Measurements from ENCODE around the gene CNIH2. TPM values are rescaled to one million over a fixed set of nuclear protein-coding genes. Genes with fewer than 3 reads are reported as not detected.
"Not testable (repeated sequence)": the region's sequence is repeated elsewhere in the genome, so short reads cannot be mapped to it uniquely, and the experiment has no call there.

CNIH2 gene
- polyA plus RNA-seq, 1 donor from 2014 or later: 47.9 TPM

DNA sequence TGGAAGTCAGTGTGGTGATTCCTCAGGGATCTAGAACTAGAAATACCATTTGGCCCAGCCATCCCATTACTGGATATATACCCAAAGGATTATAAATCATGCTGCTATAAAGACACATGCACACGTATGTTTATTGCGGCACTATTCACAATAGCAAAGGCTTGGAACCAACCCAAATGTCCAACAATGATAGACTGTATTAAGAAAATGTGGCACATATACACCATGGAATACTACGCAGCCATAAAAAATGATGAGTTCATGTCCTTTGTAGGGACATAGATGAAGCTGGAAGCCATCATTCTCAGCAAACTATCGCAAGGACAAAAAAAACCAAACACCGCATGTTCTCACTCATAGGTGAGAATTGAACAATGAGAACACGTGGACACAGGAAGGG is 42.8 kb downstream of the CNIH2 start:
- H3K9me3 ChIP-seq (ENCODE audit: low read length); H3K27me3 ChIP-seq (ENCODE audit: insufficient read depth, low read depth, low read length); H3K9me2 ChIP-seq (ENCODE audit: insufficient read depth, low read length); H3F3A ChIP-seq (ENCODE audit: insufficient read depth, low read length, poor library complexity, severe bottlenecking); H4K20me1 ChIP-seq (ENCODE audit: insufficient read depth); H3K4me3 ChIP-seq (ENCODE audit: low read length); H3K9ac ChIP-seq (ENCODE audit: low read length); H2AFZ ChIP-seq (ENCODE audit: low read depth, low read length); H3K79me2 ChIP-seq (replicated peaks; ENCODE audit: insufficient read depth, low read length); H3K36me3 ChIP-seq (ENCODE audit: insufficient read depth, low read length); H3K27ac ChIP-seq (ENCODE audit: low read length); H3K4me2 ChIP-seq (ENCODE audit: low read length): not testable (repeated sequence)

DNA sequence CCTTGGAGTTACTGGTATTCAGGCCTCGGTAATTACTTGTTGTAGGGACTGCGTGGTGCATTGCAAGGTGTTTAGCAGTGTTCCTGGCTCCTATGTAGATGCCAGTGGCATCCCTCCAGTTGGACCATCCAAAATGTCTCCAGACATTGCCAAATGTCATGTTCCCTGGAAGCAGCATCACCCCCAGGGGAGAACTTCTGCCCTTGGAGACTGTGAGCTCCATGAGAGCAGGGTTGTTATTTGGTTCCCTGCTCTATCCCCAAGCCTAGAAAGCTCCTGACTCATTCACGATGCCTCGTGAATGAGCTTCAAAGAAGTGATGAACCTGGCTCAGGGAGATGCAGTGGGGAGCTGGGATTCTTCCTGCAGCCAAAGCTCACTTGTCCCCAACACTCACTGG is 43.6 kb downstream of the CNIH2 start:
- no peaks in the 10 kb centered on the region for H3K36me3 ChIP-seq (ENCODE audit: insufficient read depth, low read length)
- H3K9me2 ChIP-seq (ENCODE audit: insufficient read depth, low read length): no peaks in the 10 kb centered on the region
- H4K20me1 ChIP-seq (ENCODE audit: insufficient read depth): no peaks in the 10 kb centered on the region
- no peak overlapping the region for H3K4me2 ChIP-seq (ENCODE audit: low read length)
- H3K4me3 ChIP-seq (ENCODE audit: low read length): no peak overlapping the region
- no peaks in the 10 kb centered on the region for H3K9me3 ChIP-seq (ENCODE audit: low read length)
- no peak overlapping the region for H3K27ac ChIP-seq (ENCODE audit: low read length)
- H3F3A ChIP-seq (ENCODE audit: insufficient read depth, low read length, poor library complexity, severe bottlenecking): no peaks in the 10 kb centered on the region
- no peaks in the 10 kb centered on the region for H3K27me3 ChIP-seq (ENCODE audit: insufficient read depth, low read depth, low read length)
- H3K79me2 ChIP-seq (replicated peaks; ENCODE audit: insufficient read depth, low read length): no peaks in the 10 kb centered on the region
- TF ChIP-seq, protein P1, sequence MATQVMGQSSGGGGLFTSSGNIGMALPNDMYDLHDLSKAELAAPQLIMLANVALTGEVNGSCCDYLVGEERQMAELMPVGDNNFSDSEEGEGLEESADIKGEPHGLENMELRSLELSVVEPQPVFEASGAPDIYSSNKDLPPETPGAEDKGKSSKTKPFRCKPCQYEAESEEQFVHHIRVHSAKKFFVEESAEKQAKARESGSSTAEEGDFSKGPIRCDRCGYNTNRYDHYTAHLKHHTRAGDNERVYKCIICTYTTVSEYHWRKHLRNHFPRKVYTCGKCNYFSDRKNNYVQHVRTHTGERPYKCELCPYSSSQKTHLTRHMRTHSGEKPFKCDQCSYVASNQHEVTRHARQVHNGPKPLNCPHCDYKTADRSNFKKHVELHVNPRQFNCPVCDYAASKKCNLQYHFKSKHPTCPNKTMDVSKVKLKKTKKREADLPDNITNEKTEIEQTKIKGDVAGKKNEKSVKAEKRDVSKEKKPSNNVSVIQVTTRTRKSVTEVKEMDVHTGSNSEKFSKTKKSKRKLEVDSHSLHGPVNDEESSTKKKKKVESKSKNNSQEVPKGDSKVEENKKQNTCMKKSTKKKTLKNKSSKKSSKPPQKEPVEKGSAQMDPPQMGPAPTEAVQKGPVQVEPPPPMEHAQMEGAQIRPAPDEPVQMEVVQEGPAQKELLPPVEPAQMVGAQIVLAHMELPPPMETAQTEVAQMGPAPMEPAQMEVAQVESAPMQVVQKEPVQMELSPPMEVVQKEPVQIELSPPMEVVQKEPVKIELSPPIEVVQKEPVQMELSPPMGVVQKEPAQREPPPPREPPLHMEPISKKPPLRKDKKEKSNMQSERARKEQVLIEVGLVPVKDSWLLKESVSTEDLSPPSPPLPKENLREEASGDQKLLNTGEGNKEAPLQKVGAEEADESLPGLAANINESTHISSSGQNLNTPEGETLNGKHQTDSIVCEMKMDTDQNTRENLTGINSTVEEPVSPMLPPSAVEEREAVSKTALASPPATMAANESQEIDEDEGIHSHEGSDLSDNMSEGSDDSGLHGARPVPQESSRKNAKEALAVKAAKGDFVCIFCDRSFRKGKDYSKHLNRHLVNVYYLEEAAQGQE (IDR thresholded peaks at IDR 0.05; ENCODE audit: borderline replicate concordance): no peak
- TF ChIP-seq RAD21 (conservative IDR thresholded peaks at IDR 0.05): no peak
- TF ChIP-seq, protein P2, sequence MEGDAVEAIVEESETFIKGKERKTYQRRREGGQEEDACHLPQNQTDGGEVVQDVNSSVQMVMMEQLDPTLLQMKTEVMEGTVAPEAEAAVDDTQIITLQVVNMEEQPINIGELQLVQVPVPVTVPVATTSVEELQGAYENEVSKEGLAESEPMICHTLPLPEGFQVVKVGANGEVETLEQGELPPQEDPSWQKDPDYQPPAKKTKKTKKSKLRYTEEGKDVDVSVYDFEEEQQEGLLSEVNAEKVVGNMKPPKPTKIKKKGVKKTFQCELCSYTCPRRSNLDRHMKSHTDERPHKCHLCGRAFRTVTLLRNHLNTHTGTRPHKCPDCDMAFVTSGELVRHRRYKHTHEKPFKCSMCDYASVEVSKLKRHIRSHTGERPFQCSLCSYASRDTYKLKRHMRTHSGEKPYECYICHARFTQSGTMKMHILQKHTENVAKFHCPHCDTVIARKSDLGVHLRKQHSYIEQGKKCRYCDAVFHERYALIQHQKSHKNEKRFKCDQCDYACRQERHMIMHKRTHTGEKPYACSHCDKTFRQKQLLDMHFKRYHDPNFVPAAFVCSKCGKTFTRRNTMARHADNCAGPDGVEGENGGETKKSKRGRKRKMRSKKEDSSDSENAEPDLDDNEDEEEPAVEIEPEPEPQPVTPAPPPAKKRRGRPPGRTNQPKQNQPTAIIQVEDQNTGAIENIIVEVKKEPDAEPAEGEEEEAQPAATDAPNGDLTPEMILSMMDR (IDR thresholded peaks at IDR 0.05; ENCODE audit: poor library complexity, severe bottlenecking): no peak
- no peak overlapping the region for H2AFZ ChIP-seq (ENCODE audit: low read depth, low read length)
- H3K9ac ChIP-seq (ENCODE audit: low read length): no peak overlapping the region

DNA sequence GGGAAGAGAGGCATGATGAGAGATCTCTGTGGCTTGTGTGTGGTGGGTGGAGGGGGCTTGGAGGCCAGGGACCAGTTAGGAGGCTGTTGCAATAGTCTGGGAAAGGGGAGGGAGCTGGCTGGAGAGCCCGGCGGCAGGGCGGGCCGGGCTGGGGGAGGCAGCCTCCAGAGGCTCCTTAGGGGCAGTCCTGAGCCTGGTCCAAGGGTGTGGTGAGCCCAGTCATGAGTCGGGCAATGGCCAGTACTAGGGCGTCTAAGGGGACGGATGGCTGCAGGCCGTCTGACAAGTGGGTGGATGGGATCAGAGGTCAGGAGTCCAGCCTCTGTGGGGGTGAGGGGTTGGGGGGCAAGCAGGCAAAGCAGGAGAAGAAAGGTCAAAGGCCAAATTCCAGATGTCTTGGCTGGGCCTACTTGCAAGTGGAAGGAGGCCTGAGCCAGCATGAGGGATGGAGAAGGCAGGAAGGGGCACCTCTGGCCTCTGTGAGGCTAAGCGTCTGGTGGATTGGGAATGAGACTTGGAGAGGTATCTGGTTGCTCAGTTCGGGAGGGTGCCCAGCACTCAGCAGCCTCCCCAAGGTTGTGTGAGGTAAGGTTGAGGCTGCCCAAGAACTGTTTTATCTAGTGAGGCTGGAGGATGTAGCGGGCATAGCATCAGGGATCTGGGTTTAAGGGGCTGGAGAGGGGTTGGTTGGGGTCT is 44.9 kb downstream of the CNIH2 start:
- Histone ChIP-seq H3K9me2 (ENCODE audit: insufficient read depth, low read length) (no peaks in the 10 kb centered on the region), H3K4me3 (ENCODE audit: low read length) (no peak overlapping the region), H3K36me3 (ENCODE audit: insufficient read depth, low read length) (no peaks in the 10 kb centered on the region), H3K9ac (ENCODE audit: low read length) (no peak overlapping the region), H3K27ac (ENCODE audit: low read length) (no peak overlapping the region), H3K9me3 (ENCODE audit: low read length) (no peaks in the 10 kb centered on the region), H3K27me3 (ENCODE audit: insufficient read depth, low read depth, low read length) (no peaks in the 10 kb centered on the region), H3F3A (ENCODE audit: insufficient read depth, low read length, poor library complexity, severe bottlenecking) (no peaks in the 10 kb centered on the region), H3K4me2 (ENCODE audit: low read length) (no peak overlapping the region), H4K20me1 (ENCODE audit: insufficient read depth) (no peaks in the 10 kb centered on the region), H2AFZ (ENCODE audit: low read depth, low read length) (no peak overlapping the region), H3K79me2 (replicated peaks; ENCODE audit: insufficient read depth, low read length) (no peaks in the 10 kb centered on the region)
- TF ChIP-seq POLR2AphosphoS5 (IDR thresholded peaks at IDR 0.05): no peak
- no peak for TF ChIP-seq SMC3 (conservative IDR thresholded peaks at IDR 0.05; ENCODE audit: poor library complexity)
- TF ChIP-seq EZH2 (IDR thresholded peaks at IDR 0.05; ENCODE audit: borderline replicate concordance, insufficient read depth, low read length, poor library complexity, severe bottlenecking): no peak
- TF ChIP-seq, protein P2 (IDR thresholded peaks at IDR 0.05; ENCODE audit: poor library complexity, severe bottlenecking): no peak
- no peak for TF ChIP-seq RAD21 (conservative IDR thresholded peaks at IDR 0.05)
- TF ChIP-seq TAF1 (IDR thresholded peaks at IDR 0.05; ENCODE audit: low read depth): no peak
- no peak for TF ChIP-seq EP300 (conservative IDR thresholded peaks at IDR 0.05; ENCODE audit: poor library complexity, severe bottlenecking)
- TF ChIP-seq, protein P1 (IDR thresholded peaks at IDR 0.05; ENCODE audit: borderline replicate concordance): no peak
- TF ChIP-seq MXI1 (conservative IDR thresholded peaks at IDR 0.05; ENCODE audit: poor library complexity, severe bottlenecking): no peak

Data from neural cell (in vitro differentiated cells).